ENCODE measurements around the gene ADGRL1.
"Not testable (repeated sequence)": the region's sequence is repeated elsewhere in the genome, so short reads cannot be mapped to it uniquely, and the experiment has no call there.

- TF ChIP-seq CTCF, POLR2A (IDR thresholded peaks at IDR 0.05): not testable (repeated sequence)
These were observed 2.2 kb downstream of the ADGRL1 start for GRCh38 chr19:14203788-14204187.

Data from heart left ventricle (tissue), 13 donors.